Tibial nerve (tissue), 4 donors: ENCODE measurements around the gene TMCC1.

ENCODE experiments used
- EP300 ChIP-seq, 2 donors: sonication (generic); formaldehyde crosslinking; IDR thresholded peaks; one replicate each; pipeline ENCODE4 v1.6.1; 2017; ENCODE audit warnings: antibody characterized with exemption in 2 of 2, mild to moderate bottlenecking in 1 of 2
- POLR2A ChIP-seq, 2 donors: fragments of 450-650 bp; IDR thresholded peaks; one replicate each; pipeline ENCODE4 v1.6.1; 2017; ENCODE audit warnings: antibody characterized with exemption in 2 of 2, mild to moderate bottlenecking in 2 of 2, moderate library complexity in 2 of 2
- TF ChIP-seq, protein P1 (sequence below), 5 experiments: fragments of 200-600 bp in 3 of 5; fragments of 450-650 bp in 2 of 5; sonication (generic) in 3 of 5; IDR thresholded peaks; one replicate each; pipeline ENCODE4 v1.5.1; 2016 to 2019; ENCODE audit warnings: antibody characterized with exemption in 5 of 5, mild to moderate bottlenecking in 3 of 5, moderate library complexity in 2 of 5

GRCh38 chr3:129686941-129687340, 206.6 kb downstream of the TMCC1 start:
- TF ChIP-seq POLR2A (IDR thresholded peaks at IDR 0.05): no peak
- TF ChIP-seq, protein P1, sequence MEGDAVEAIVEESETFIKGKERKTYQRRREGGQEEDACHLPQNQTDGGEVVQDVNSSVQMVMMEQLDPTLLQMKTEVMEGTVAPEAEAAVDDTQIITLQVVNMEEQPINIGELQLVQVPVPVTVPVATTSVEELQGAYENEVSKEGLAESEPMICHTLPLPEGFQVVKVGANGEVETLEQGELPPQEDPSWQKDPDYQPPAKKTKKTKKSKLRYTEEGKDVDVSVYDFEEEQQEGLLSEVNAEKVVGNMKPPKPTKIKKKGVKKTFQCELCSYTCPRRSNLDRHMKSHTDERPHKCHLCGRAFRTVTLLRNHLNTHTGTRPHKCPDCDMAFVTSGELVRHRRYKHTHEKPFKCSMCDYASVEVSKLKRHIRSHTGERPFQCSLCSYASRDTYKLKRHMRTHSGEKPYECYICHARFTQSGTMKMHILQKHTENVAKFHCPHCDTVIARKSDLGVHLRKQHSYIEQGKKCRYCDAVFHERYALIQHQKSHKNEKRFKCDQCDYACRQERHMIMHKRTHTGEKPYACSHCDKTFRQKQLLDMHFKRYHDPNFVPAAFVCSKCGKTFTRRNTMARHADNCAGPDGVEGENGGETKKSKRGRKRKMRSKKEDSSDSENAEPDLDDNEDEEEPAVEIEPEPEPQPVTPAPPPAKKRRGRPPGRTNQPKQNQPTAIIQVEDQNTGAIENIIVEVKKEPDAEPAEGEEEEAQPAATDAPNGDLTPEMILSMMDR (IDR thresholded peaks at IDR 0.05): no peak
- TF ChIP-seq EP300 (IDR thresholded peaks at IDR 0.05): no peak
